Measurements from ENCODE around the gene TCF25.

Gene TCF25

GRCh38 chr16:89938175-89938885 lies 64.9 kb downstream of the TCF25 start:
- DNase-seq (ENCODE audit: low read depth in 1 of 2, low spot score in 1 of 2), result no peak

- no peak for DNase-seq (ENCODE audit: low read depth in 1 of 2, low spot score in 1 of 2)
These were observed 71.4 kb downstream of the TCF25 start for GRCh38 chr16:89944773-89945172.

GRCh38 chr16:89945654-89946053 lies 72.3 kb downstream of the TCF25 start:
- DNase-seq (ENCODE audit: low read depth in 1 of 2, low spot score in 1 of 2), result no peak

- DNase-seq (ENCODE audit: low read depth in 1 of 2, low spot score in 1 of 2), result no peak
These were observed 73.1 kb downstream of the TCF25 start for GRCh38 chr16:89946515-89946914.

- no peak for DNase-seq (ENCODE audit: low read depth in 1 of 2, low spot score in 1 of 2)
These were observed 75.8 kb downstream of the TCF25 start for GRCh38 chr16:89949121-89949742.

- no peak for DNase-seq (ENCODE audit: low read depth in 1 of 2, low spot score in 1 of 2)
These were observed 76.4 kb downstream of the TCF25 start for GRCh38 chr16:89949756-89950155.

- DNase-seq (ENCODE audit: low read depth in 1 of 2, low spot score in 1 of 2), result no peak
These were observed 78.1 kb downstream of the TCF25 start for GRCh38 chr16:89951509-89951908.

- no peak for DNase-seq (ENCODE audit: low read depth in 1 of 2, low spot score in 1 of 2)
These were observed 78.7 kb downstream of the TCF25 start for GRCh38 chr16:89952049-89952448.

- DNase-seq (ENCODE audit: low read depth in 1 of 2, low spot score in 1 of 2), result no peak
These were observed 79.2 kb downstream of the TCF25 start for GRCh38 chr16:89952551-89952950.

GRCh38 chr16:89953671-89954406 lies 80.4 kb downstream of the TCF25 start:
- no peak for DNase-seq (ENCODE audit: low read depth in 1 of 2, low spot score in 1 of 2)

GRCh38 chr16:89954462-89954861 lies 81.1 kb downstream of the TCF25 start:
- no peak for DNase-seq (ENCODE audit: low read depth in 1 of 2, low spot score in 1 of 2)

GRCh38 chr16:89955001-89955685 lies 81.8 kb downstream of the TCF25 start:
- no peak for DNase-seq (ENCODE audit: low read depth in 1 of 2, low spot score in 1 of 2)

- DNase-seq (ENCODE audit: low read depth in 1 of 2, low spot score in 1 of 2), result no peak
These were observed 83.3 kb downstream of the TCF25 start for GRCh38 chr16:89956505-89957215.

- DNase-seq (ENCODE audit: low read depth in 1 of 2, low spot score in 1 of 2), result no peak
These were observed 83.9 kb downstream of the TCF25 start for GRCh38 chr16:89957216-89957785.

GRCh38 chr16:89958068-89958467 lies 84.7 kb downstream of the TCF25 start:
- no peak for DNase-seq (ENCODE audit: low read depth in 1 of 2, low spot score in 1 of 2)

GRCh38 chr16:89958596-89958995 lies 85.2 kb downstream of the TCF25 start:
- no peak for DNase-seq (ENCODE audit: low read depth in 1 of 2, low spot score in 1 of 2)

GRCh38 chr16:89960966-89961365 lies 87.6 kb downstream of the TCF25 start:
- DNase-seq (ENCODE audit: low read depth in 1 of 2, low spot score in 1 of 2), result no peak

Measured in stimulated activated CD4-positive, alpha-beta T cell treated with anti-CD3 and anti-CD28 coated beads, Interleukin-15, amount 100 ng/mL, for 1 hour (primary cell).